ENCODE results near the gene COL23A1. TPM values are rescaled to one million over a fixed set of nuclear protein-coding genes. Genes with fewer than 3 reads are reported as not detected.

The COL23A1 gene
- total RNA-seq, 4 donors from 2014 or later, result 0.44 to 0.65 (median 0.57) TPM; not detected in 1

DNA sequence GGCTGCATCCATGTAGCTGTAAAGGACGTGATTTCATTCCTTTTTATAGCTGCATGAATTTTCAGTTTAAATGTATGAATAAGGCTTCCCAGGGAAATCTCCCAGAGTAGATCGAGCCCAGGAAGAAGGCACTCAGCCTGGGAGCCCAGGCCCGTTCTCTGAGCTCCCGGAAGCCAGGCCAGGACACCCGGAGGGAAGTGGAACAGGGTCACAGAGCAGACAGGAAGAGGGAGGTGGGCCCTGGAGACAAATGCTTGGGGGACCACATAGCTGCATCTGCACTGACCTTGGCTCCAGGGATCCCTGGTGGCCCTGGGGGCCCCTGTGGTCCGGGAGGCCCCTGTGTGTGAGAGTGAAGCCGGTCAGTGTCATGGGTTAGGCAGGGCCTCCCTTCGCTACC lies 337.9 kb downstream of the COL23A1 start:
- TF ChIP-seq, protein P1, sequence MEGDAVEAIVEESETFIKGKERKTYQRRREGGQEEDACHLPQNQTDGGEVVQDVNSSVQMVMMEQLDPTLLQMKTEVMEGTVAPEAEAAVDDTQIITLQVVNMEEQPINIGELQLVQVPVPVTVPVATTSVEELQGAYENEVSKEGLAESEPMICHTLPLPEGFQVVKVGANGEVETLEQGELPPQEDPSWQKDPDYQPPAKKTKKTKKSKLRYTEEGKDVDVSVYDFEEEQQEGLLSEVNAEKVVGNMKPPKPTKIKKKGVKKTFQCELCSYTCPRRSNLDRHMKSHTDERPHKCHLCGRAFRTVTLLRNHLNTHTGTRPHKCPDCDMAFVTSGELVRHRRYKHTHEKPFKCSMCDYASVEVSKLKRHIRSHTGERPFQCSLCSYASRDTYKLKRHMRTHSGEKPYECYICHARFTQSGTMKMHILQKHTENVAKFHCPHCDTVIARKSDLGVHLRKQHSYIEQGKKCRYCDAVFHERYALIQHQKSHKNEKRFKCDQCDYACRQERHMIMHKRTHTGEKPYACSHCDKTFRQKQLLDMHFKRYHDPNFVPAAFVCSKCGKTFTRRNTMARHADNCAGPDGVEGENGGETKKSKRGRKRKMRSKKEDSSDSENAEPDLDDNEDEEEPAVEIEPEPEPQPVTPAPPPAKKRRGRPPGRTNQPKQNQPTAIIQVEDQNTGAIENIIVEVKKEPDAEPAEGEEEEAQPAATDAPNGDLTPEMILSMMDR (IDR thresholded peaks at IDR 0.05; ENCODE audit: low read depth), result no peak

DNA sequence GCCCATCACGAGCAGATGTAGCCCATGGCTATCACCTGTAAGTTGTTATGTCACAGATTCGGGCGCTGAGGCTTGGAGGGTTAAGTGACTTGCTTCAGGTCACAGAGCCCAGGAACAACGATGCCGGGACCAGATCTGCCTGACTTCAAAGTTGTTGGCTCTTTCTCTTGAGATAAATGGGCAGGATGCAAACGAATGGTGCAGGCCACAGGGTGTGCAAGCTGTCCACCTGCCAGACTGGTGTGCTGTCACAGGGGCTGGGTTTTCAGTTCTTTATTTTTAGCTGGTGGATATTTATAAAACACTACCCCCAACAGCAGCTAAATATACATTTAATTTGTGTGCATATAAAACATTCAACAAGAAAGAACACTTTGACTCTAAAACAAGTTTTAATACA lies 339.9 kb downstream of the COL23A1 start:
- TF ChIP-seq, protein P1 (IDR thresholded peaks at IDR 0.05; ENCODE audit: low read depth), result no peak

DNA sequence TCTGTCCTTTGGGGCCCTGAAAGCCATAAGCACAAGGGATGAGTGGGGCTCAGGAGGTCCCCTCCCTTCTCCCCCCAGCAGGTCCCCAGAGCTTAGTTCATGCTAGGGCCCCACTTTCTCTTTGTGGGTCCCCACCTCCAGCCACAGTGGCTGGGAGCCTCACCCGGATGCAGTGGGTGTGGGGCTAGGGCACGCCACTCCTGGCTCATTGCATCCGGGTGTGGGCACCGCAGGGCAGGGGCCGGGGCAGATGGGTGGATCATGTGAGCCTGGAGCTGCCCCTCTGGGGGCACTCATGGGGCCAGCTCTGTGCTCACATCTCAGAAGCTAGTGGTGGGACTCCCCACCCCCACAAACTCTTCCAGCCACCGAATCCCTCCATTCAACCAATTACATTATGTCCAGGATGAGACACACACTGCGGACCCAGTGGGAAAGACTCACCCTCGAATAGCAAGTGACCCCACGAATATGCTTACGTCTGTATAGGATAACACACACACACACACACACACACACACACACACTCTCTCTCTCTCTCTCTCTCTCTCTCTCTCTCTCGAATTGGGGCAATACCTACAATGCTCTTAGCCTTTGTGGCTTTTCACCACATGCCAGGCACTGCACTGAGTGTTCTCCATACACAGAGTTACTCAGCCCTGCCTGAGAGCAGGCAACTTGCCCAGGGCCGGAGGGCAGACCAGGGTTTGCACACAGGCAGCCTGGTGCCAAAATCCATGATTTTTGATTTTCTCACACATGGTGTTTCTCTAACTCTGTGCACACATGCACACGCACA lies 340.8 kb downstream of the COL23A1 start:
- TF ChIP-seq, protein P1 (IDR thresholded peaks at IDR 0.05; ENCODE audit: low read depth), result no peak

DNA sequence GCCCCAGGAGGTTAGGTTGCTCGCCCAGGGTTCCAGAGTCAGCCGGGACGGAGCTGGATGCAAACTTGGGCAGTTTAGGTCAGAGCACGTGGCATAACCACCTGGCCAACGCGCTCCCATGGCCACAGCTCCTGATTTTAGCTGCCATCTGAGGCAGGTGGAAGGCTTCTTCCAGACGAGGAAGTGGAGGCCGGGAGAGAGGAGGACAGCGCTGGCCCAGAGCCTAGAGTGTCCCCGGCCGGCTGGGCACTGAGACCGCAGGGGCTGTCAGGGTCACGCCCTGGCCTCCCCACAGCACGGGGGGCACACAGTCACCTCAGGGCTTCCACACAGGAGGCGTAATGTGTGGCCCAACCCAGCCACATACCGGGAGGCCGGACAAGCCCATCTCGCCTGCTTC lies 341.4 kb downstream of the COL23A1 start:
- TF ChIP-seq, protein P1 (IDR thresholded peaks at IDR 0.05; ENCODE audit: low read depth), result no peak

DNA sequence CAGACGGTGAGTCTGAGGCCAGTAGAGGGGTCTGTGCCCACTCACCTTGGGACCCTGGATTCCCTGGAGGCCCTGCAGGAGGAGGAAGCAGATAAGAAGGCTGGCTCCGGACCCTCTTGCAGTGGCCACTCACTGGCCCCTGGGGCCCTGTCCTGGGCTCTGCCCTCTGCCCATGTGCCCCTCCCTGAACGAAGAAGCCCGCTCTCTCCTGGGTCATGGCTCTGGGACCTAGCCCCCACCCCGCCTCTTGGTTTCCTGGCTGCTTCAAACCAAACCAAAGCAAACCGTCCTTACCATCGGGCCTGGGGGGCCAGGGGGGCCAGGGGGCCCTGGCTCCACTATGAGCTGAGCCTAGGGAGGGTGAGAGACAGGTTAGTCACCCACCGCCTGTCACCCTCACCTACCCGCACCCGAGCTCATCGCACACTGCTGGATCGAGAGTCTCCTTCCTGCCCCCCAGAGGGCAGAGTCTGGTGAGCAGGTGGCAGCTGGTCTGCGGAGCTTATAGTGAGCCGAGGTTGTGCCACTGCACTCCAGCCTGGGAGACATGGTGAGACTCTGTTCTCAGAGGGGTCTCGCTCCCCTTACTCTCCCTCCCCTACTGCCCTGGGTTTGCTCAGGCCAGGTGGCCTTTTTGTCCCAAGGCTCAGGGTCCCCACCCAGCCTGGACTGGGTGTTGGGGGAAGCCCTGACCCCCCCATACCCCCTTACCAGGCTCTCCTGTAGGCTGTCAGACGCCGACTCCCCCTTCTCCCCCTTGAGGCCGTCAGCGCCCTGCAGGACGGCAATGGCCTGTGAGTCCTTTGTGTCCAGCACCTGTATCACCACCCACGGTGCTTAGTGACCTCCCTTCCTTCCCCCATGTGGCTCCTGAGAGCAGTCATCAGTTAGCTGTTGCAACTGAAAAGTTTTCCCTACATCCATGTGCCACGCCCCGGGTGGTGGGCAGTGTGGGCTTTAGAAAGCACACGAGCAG lies 342.4 kb downstream of the COL23A1 start:
- TF ChIP-seq, protein P1 (IDR thresholded peaks at IDR 0.05; ENCODE audit: low read depth), result no peak

DNA sequence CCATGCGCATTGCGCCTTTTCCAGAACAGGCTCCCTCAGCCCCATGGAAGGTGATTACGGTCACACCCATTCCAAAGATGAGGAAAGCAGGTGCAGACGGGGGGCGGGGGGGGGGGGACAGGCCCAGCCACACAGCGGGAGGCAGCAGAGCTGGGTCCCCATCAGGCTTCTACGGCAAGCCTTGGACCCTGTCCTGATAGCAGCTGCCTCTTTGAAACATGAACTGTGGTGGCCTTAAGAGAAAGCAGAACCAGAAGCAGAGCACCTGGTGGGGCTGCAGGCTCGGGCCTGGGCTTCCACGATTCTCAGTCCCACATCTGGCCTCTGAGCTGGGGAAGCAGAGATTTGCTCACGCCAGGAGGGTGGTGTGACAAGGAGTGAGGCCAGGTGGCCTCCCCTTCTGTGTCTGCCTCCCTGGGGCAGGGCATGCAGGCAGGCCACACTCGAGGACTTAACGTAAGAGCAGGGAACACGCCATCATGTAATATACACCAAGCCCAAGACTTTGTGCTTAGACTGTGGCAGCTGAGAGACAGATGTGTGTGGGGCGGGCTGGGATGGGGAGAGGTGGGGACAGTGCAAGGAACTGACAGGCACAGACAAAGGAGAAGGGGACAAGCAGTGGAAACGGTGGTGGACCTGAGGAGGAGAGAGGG lies 343.4 kb downstream of the COL23A1 start:
- TF ChIP-seq, protein P1 (IDR thresholded peaks at IDR 0.05; ENCODE audit: low read depth), result no peak
